IPS-11a (cell line): ENCODE results near the gene SFTA2.
"Not testable (repeated sequence)": the region's sequence is repeated elsewhere in the genome, so short reads cannot be mapped to it uniquely, and the experiment has no call there.

ENCODE experiments used
- H3K4me3 ChIP-seq: one replicate; pipeline ENCODE4 v1.5.1; 2013; ENCODE audit warnings: low read depth, low read length, control low read depth

Gene SFTA2

DNA sequence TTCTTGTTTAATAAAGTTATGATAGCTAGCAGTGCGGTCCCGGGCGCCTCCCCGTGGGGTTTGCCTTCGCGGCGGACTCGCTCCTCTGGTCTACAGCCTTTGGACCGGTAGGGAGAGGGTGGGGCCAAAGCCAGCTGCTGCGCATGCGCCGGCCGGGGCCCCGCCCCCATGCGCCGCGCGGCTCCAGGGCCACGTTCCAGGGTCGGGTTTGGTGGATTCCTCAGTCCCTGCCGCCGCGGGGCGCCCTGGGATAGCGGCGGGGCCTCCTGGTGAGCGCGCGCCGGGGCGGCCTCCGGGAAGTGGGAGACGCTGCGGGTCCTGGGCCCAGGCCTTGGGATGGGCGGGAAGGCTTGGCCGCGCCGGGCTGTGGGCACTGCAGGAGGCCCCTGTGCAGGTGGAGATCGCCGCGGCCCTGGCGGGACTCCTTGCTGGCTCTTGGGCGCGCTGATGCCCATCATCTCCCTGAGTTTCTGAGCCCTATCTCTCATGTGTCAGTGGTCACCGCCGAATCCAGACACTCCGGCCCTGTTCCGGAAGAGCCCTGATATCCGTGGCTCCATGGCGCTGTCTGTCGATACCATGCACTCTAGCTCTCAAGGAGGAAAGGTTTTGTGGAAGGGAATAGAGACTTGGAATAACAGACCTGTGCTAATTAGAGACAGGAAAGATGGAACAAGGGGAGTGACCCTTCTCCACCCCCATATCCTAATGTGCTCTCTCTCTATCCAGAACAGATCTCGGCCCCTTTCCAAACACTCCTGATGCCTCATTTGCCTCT, 17.7 kb downstream of the SFTA2 start, which contains the start of gene VARS2:
TSS of gene VARS2 (plus strand) at position 163 of the 778 bp plus-strand sequence. CDS start at position 762, 599 bp downstream.
- peak within 1 kb of the TSS; percentile 44 for H3K4me3 ChIP-seq

DNA sequence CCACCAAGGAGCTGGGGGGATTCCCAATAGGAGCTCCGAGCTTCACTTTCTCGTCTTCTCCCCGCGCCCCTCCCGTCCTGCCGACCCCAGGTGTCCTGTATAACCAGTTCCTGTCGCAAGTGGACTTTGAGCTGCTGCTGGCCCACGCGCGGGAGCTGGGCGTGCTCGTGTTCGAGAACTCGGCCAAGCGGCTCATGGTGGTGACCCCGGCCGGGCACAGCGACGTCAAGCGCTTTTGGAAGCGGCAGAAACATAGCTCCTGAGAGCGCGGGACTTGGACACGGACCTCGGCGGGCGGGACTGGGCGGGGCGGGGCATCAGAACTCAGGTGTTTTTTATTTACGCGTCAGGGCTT, 18.3 kb downstream of the SFTA2 start:
- H3K4me3 ChIP-seq: peak overlapping the region; percentile 44

DNA sequence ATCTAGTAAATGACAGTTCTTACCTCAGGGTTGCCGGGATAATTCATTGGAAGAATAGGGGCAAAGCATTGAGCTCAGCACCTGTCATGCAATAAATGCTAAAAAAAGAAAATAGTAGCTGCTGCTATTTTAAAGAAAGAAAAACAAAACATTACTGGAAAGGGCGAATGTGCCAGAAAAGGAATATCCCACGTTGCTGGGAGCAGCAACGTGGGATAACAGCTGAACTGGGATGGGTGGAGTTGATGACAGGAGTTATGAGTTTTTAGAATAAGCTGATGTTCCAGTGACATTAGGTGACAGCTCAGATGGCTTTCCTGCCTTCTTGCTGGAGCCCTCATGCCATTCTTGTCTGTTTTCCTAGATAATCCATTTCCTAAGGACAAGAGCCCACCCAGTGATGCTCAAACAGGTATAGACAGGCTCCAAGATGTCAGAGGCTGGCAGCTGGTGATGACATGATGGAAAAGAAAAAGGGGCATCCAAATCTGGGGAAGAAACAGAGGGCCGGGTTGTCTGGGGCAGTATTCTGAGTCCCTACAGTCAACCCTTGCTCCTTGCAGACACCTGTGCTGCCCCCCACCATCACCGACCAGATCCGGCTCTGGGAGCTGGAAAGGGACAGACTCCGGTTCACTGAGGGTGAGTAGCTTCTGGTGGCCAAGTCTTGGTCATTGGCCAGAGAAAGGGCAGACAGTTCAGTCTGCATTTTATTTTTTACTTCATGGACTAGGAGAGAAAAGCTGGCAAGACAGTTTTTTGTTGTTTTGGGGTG, 19.0 kb downstream of the SFTA2 start:
- no peak overlapping the region for H3K4me3 ChIP-seq

DNA sequence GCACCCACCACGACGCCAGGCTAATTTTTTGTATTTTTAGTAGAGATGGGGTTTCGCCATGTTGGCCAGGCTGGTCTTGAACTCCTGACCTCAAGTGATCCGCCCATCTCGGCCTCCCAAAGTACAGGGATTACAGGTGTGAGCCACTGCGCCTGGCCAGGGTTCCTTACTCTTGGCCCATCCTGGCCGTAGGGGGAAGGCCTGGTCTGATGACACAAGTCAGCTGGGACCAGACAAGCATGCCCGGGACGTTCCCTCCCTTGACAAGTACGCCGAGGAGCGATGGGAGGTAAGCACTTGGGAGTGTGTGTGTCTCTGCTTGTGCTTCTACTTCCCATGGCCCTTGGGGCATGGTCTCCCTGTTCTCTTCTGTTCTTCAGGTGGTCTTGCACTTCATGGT, 21.5 kb downstream of the SFTA2 start:
- H3K4me3 ChIP-seq: not testable (repeated sequence)

DNA sequence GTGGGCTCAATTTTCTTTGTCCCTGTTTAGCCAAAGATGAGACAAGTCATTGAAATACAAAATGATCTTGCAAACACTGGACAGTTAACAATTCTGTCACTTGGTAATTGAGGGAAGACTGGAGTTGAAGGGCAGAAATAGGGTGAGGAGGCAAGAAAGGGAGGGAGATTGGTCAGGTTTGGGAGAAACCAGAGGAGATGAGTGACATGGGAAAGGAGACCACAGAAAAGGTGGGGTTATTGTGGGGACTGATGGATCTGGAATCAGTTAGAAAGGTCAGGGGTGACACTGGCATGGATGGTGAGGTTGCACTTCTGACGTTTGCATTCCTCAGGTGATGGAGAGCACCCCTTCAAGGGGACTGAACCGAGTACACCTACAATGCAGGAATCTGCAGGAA, 23.3 kb downstream of the SFTA2 start:
- peak overlapping the region; percentile 91 for H3K4me3 ChIP-seq

DNA sequence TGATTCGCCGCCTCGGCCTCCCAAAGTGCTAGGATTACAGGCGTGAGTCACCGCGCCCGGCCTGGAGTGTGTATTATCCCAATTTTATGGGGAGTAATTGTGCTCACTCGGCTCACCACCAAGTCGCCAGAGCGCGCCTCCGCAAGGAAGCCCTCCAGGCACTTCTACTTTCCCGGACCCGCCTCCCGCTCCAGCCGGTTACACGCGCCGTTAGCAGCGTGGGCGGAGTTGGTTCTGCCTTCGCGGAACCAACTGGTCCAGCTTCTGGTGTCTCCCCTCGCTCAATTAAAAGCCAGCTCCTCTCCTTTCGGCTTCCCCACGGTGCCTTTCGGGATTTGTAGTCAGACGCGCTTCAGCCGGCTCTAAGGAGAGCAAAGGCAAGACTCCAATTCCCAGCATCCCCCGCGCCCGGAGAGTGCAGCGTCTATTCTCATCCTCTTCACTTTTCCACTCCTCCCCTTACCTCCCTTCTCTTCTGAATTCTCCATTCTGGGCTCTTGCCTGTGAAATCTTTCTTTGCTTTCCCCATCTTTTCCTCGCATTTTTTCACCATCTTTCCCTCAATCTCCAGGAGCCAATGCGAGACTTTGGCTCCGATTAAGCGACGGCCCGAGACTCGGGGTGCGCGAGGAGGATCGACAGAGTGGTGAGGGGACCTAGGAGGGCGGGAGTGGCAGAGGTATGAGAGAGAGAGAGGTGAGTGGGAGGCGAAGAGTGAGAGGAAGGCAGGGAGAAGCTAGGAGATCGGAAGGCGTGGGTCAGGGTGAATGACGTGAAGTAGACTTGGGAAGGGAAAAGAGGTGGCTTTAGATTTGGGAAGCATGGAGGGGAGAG, 24.0 kb downstream of the SFTA2 start, which contains the start of gene GTF2H4:
TSS of gene GTF2H4 (plus strand) at position 450 of the 834 bp plus-strand sequence.
- peak within 1 kb of the TSS; percentile 91 for H3K4me3 ChIP-seq

DNA sequence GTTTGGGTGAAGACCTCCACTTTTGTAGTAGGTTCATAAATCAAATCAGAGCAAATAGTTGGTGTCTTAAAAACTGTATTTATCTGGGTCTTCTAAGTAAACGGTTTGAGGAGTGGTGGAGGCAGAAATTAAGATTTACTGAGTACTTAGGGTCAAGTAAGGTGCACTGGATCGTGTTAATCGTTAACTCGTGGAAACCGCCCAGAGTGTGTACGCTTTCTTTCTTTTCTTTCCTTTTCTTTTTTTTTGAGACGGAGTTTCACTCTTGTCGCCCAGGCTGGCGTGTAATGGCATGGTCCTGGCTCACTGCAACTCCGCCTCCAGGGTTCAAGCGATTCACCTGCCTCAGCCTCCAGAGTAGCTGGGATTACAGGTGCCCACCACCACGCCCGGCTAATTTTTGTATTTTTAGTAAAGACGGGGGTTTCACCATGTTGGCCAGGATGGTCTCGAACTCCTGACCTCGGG, 24.6 kb downstream of the SFTA2 start:
- H3K4me3 ChIP-seq: peak overlapping the region; percentile 91

DNA sequence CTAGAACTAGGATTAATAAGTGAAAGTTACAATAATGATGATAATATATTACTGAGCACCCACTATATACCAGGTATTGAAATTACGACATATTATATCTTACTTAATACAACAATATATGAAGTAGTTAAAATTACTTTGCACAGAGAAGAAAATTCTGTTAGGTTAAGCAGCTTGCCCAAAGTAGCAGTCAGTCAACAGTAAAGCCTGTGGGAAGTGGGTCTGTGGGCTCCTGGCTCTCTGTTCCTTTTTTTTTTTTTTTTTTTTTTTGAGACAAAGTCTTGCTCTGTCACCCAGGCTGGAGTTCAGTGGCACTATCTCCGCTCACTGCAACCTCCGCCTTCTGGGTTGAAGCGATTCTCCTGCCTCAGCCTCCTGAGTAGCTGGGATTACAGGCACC, 28.7 kb downstream of the SFTA2 start:
- no peak overlapping the region for H3K4me3 ChIP-seq

DNA sequence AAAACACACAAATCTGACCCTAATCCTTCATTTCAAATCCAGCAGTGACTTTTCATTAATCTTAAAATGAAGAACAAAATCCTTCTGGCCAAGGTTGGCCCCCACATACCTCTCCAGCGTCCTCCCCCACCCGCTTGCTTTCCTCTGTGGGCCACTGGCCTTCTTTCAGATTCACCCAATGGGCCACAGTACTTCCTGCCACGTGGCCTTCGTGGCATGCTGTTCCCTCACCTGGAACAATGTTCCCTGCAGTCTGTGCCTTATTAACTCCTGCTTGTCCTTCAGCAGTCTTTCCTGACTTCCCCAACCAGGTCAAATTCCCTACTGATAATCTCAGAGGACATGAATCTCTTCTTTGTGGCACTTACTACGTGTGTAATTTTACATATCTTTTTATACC, 29.3 kb downstream of the SFTA2 start:
- H3K4me3 ChIP-seq: no peak overlapping the region

DNA sequence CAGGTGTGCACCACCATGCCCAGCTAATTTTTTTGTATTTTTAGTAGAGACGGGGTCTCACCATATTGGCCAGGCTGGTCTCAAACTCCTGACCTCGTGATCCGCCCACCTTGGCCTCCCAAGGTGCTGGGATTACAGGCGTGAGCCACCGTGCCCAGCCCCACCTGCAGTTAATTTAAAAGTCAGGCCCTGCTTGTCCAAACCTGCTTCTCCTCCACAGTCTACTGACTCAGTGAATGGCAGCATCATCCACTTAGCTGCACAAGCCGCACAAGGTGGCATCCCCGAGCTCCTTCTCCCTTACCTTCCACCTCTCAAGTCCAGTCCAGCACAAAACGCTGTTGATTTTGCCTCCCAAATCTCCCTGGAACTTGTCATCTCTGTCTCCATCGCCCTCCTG, 29.8 kb downstream of the SFTA2 start:
- H3K4me3 ChIP-seq: not testable (repeated sequence)

DNA sequence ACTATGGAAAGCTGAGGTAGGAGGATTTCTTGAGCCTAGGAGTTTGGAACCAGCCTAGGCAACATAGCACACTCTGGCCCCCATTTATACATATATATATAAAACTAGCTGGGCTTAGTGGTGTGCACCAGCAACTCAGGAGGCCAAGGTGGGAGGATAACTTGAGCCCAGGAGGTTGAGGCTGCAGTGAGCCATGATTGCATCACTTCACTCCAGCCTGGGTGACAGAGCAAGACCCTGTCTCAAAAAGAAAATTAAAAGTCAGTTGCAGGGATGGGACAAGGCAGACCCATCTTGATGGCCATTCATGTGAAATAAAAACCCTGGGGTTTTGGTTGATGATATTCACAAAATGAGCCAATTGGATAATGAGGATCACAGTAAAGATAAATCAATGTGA, 30.5 kb downstream of the SFTA2 start:
- no peak overlapping the region for H3K4me3 ChIP-seq

DNA sequence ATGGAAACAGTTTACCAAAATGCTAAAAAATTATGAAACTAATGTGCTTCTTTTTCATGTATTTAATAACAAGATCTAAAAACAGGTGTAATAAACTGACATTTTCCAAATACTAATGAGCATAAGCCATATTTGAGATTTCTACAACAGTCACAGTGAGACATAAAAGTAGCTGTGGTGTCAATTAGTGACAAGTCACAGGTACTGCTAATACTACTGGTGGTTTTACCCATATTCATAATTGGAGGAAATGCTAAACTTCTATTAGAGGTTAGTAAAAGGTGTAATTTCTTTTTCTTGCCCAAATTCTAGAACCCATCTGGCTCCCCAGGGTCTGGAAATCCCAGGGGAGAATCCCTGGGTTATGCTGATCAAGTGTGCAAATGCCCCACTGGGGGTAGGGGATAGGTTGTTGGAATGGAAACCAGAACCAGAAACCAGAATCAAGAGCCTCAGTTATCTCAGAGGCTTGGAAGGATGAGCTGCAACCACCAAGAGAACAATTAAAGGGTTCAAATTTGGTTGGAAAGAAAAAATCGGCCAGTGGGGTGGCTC, 31.0 kb downstream of the SFTA2 start:
- H3K4me3 ChIP-seq: no peak overlapping the region

DNA sequence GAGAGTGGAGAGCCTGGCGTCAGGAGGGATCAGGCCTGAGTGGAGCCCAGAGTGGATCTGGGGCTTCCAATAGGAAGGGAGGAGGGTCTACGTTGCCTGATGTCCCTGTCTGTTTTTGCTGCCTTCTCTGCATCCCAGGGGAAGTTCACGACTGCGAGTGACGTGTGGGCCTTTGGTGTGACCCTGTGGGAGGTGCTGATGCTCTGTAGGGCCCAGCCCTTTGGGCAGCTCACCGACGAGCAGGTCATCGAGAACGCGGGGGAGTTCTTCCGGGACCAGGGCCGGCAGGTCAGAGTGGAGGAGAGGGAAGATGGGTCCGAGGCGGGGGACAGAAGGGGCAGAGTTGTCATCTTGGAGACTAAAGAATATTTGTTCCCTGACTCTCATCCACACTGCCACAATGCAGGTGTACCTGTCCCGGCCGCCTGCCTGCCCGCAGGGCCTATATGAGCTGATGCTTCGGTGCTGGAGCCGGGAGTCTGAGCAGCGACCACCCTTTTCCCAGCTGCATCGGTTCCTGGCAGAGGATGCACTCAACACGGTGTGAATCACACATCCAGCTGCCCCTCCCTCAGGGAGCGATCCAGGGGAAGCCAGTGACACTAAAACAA, 33.1 kb downstream of the SFTA2 start:
- no peak overlapping the region for H3K4me3 ChIP-seq

DNA sequence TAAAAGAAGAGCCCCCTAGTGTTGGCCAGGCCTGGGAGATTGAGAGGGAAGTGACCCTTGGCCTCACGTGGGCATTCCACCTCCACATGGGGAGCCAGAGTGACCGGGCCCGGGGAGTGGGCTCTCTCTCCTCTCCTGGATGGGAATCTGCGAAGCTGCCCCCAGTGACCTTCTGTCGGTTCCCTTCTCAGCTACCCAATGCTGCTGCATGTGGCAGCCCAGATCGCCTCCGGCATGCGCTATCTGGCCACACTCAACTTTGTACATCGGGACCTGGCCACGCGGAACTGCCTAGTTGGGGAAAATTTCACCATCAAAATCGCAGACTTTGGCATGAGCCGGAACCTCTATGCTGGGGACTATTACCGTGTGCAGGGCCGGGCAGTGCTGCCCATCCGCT, 34.1 kb downstream of the SFTA2 start:
- H3K4me3 ChIP-seq: no peak overlapping the region

DNA sequence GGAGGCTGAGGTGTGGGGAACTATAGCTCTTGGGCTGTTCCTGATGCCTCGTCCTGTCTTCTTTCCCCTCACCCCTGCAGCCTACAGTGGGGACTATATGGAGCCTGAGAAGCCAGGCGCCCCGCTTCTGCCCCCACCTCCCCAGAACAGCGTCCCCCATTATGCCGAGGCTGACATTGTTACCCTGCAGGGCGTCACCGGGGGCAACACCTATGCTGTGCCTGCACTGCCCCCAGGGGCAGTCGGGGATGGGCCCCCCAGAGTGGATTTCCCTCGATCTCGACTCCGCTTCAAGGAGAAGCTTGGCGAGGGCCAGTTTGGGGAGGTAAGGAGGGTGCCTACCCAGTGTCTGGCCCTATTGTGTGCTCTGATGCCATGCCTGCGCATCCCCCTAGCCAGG, 35.4 kb downstream of the SFTA2 start:
- no peak overlapping the region for H3K4me3 ChIP-seq

DNA sequence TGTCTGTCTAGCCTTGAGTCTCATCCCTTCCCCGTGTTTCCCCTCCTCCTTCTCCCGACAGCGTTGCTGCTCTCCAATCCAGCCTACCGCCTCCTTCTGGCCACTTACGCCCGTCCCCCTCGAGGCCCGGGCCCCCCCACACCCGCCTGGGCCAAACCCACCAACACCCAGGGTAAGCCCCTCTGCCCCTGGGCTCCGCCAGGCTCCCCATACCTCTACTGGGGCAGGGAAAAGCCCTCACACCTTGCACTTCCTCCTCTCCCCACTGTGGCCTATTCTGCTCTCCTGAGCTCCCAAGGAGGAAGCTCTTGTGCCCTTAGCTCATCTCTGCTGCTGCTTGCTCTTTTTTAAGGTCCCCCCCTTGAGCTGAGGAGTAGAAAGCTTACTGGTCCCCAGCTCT, 36.6 kb downstream of the SFTA2 start:
- H3K4me3 ChIP-seq: no peak overlapping the region

DNA sequence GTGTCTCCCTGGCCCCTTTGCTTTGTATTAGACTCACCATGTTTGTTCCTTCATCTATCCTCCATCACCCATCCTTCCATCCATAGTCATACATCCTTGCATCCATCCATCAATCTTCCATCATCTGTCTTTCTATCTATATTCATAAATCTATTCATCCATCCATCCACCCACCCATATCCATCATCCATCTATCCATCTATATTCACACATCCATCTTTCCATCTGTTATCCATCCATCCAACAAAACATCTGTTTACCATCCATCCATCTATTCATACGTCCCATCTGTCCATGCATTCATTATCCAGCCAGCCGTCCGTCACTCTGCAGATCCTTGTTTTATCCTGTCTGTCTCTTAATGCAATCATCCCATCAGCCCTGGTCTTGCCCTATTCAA, 37.0 kb downstream of the SFTA2 start:
- H3K4me3 ChIP-seq: no peak overlapping the region

DNA sequence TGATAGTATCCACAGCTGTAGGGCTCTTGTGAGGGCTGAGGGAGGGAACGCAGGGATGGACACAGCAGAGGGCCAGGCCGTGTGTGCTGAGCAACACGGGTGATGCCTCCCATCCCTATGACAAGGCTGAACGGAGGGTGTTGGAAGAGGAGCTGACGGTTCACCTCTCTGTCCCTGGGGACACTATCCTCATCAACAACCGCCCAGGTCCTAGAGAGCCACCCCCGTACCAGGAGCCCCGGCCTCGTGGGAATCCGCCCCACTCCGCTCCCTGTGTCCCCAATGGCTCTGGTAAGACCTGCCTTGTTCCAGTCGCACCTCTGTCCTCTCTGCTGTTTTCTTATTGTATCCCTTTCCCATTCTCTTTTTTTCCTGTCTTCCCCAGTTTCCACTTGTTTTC, 37.6 kb downstream of the SFTA2 start:
- H3K4me3 ChIP-seq: no peak overlapping the region

DNA sequence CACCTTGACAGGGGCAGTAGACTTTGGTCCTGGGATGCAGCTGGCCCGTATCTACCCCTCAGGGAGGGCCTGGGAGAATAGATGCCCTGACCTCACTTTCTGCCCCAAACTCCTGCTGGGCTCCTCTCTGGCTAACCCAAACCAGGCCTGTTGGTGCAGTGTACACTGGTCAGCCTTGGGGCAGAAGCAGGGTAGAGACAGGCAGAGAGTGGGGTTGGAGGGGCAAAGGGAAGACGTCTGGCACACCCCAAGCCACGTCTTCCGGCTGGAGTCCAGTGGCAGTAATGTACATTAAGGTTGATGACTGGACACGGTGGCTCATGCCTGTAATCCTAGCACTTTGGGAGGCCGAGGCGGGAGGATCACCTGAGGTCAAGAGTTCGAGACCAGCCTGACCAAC, 38.3 kb downstream of the SFTA2 start:
- no peak overlapping the region for H3K4me3 ChIP-seq

DNA sequence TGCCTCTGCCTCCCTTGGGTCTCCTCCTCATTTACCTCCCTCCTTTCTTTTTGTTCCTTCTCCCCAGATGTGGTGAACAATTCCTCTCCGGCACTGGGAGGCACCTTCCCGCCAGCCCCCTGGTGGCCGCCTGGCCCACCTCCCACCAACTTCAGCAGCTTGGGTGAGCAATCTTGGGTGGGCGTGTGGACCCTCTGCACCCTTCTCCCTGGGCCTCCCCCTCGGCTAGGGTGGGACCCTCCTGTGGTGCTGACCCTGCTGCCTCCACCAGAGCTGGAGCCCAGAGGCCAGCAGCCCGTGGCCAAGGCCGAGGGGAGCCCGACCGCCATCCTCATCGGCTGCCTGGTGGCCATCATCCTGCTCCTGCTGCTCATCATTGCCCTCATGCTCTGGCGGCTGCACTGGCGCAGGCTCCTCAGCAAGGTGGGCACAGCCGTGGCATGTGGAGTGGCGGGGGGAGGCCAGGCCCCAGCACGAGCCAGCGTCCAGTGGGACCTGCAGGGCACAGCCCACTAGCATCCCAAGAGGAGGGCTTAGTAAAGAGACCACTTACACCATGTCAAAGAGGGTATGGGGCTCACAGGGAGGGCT, 38.9 kb downstream of the SFTA2 start:
- H3K4me3 ChIP-seq: no peak overlapping the region
